HPDE6-E6E7 (cell line): ENCODE measurements around the gene HES5.

ENCODE experiments used
- DNase-seq: peaks from one replicate; pipeline ENCODE4 v3.0.0; 2011; ENCODE audit warnings: missing footprints; ENCODE audit errors: extremely low spot score

Gene HES5

DNA sequence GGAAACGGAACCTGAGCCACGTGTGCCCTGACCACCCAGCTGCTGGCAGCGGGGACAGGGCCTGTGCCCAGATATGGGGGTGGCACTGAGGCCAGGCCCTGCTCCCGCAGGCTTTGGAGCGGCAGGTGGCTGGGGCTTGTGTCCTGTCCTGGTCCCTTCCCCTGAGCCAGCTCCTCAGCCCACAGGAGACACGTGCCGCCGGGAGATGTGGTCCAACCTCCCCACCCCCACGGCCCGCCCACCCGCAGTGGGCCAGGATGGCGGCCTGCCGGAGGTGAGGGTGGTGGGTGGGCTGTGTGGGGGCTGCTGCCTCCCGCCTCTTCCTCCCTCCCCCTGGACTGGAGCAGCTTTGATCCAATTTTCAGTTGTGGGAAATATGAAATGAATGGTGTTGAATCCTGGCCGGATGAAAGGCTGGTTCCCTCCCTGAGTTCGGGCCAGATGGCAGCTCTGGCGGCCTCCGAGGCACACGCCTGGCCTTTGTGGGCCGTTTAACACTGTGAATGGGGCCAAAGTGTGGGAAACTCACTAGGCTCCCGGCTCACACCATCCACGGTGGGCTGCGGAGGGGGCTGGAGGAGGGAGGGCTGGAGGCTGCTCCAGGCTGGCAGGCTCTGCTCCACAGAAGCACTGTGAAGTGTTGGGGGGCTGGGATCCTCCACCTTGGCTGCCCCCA is 2.6 kb upstream of the HES5 start:
- no peak for DNase-seq

DNA sequence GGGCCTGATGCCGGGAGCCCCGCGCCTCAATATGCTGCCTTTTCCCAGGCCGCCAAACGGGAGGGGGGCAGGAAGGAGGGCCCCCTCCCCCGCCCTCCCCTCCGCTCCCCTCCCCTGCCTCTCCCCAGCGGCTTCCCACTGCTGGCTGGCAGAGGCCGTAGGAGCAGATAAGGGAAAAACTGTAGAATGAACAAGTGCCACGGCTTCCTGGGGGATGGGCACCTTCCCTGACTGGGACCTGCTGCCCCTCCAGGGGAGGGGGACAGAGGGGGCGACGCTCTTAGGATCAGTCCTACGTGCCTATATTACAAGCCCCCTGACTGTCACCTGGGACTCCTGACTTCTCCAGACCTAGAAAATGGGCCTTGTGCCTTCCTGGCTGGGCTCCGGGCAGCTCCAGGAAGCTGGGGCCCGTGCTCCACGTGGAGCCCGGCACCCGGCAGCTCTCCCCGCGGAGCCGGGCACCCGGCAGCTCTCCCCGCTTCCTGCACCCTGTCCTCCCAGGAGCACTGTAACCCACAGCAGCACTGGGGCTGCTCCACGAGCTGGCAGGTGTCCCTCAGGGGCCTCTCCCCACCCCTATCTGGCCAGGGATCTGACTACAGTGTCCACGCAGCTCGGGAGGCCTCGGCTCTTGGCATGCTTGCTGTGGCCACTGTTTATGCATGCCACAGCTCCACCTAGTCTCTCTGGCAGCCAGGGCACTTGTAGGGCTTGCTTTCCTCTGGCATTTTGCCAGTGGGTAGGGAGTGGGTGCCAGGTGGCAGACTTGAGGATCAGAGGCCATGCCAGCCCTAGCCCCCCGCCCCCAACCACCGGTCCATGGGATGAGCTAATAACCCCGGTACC is 674 bp upstream of the HES5 start:
- no peak for DNase-seq

DNA sequence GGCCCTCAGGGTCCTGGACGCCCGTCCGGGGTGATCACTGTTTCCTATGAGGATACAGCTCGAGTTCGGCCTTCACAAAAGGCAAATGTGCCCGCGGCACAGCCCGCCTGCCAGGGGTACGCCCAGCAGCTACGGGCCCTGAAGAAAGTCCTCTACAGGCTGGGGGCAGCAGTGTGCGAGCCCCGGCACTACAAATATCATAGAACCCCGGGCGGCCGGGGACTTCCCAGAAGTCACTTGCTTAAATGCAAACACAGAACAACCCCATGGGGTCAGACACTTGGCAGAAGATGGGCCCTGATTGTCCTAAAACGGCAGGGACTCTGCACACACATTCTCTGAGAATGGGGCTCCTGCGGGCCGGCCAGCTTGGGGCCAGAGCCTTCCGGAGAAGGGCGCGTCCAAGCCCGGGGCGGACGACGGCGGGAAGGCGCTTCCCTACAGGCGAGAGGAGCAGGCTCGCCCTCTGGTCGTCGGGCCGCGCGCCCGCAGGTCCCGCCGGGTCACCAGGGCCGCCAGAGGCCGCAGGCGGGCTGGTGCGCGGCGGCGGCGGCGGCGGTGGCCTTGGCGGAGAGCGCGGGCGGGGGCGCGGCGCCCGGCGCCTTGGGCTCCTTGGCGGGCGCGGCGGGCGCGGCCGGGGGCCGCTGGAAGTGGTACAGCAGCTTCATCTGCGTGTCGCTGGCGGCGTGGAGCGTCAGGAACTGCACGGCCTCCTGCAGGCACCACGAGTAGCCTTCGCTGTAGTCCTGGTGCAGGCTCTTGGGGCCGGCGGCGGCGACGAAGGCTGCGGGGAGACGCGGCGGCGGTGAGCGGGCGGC is 888 bp downstream of the HES5 start:
- DNase-seq, result no peak

DNA sequence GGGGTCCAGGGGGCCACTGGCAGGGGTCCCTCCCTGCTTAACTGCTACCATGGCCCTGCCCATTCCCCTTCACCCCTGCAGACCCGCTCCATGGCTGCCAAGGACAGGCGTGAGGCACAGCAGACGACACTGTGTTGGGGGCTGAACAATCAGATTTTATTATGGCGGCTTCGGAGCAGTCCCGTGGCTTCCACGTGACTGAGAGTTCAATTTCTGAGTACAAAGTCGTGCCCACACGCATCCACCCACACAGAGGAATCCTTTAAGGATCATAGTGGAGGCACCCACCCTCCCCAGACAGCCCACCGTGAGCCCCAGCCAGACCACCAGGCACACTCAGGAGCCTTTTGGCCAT is 1.5 kb downstream of the HES5 start:
- DNase-seq, result no peak

DNA sequence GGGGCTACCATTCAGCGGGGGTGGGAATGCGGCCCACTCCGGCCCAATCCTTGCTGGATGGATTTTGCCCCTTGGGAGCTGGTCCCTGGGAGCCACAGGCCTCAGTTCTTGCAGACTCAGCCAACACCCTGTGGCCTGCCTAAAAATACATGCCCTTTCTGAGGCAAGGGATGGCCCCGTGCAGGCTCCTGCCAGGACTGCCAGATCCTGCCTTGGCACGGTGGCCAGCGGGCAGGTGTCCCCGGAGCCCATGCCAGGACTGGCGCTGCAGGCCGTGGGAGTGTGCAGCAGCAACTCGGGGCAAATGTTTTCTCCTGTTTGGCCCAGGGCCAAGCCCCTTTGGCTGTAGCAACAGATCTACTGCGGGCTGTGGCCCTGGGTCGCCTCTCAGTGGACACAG is 2.0 kb downstream of the HES5 start:
- no peak for DNase-seq

DNA sequence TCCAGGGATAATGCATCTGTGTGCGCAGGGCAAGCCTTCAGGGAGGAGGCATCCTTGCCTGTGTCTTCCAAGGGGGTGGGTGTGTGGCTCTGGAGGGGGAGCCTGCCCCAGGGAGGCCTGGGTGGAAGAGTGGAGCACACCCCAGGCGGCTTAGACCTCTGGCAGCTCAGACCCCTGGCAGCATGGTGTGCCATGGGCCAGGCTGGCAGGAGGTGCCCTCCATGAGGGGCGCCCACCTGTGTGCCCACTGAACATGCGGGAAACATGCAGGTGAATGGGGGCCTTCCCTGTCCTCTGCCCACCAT is 2.6 kb downstream of the HES5 start:
- DNase-seq, result no peak

DNA sequence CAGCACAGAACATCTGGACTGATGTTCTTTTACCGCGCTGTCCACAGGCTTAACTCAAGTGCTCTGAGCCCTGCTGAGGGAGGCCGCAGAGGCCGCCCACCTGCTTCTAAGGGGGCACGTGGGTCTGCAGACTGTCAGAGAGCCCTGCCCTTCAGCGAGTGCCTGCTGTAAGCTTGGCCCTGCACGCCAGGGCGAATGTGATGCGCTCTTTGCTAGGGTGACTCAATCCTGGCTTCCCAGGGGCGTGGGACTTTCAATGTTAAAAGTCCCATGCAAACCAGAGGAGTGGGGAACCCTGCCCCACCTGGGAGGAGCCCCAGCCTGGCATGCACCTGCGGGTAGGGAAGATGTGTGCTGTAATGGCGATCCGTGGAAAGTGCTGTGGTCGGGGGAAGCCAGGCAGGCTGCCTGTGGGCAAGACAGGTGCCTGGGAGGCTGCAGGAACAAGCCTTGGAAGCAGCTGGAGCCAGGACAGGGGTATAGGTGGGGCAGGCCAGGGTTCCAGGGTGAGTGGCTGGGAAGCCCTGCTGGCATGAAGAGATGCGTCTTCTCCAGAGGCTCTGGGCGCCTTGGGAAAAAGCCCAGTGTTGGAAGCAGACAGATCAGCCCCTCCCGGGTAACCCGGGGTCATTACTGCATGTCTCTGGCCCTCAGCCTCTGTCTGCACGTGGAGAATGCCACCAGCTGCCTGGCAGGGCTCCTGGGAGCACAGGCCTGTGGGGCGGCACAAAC is 3.1 kb downstream of the HES5 start:
- DNase-seq, result no peak

DNA sequence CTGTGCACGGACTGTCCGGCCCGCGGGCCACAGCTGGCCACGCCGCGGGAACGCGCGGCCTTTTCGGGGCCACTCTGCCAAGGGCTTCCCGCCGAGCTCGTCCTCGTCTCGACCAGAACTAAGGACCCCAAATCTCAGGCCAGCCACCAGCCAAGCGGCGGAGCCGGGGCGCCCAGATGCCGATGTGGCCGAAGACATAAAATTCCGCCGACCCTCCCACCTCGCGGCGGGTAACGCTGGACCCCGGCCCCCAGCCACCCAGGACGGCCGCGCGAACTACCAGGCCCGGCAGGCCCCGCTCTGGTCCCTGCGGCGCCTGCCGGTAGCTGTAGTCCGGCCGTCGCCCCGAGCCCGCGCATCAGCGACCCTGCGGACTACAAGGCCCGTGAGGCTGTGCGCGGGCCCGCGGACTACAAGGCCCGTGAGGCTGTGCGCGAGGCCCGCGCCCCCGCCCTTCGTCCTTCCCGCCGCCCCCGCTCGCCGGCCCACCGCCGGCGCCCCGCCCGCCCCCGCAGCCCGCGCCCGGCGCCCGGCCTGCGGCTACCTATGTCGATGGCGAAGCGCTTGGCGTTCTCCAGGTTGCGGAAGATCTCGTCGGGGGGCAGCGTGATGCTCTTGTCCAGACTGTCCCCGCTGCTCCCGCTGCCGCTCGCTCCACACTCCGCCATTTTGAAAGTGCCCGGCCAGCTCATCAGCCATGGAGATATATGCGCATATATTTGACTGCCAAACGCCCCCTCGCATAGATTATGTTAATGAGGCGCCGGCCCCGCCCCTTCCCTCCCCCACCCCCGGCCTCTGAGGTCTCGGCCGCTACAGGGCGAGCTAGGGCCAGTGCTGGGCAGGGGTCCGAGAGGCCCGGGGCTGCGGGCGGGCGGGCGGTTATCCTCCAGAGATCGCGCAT is 3.9 kb downstream of the HES5 start, which contains the start of gene PANK4:
PANK4 (minus strand) TSS at position 677 of the 904 bp plus-strand sequence; CDS start at position 668, 9 bp downstream.
- DNase-seq, result peak; percentile 79

DNA sequence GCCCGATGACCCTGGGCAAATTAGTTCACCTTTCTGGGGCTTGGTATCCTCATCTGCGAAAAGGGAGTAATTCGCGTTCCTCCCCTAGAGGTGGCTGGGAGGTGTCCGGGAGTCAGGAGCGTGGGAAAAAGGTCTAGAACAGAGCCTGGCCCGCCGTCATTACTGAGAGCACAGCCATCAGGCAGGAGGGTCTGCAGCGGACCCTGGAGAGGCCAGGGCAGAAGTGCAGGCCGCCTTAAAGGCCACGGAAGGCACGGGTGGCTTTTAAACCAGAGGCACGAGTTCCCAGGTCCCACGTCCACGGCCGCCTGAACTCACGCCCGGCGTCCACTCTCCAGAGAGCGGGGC is 4.5 kb downstream of the HES5 start:
- no peak for DNase-seq

DNA sequence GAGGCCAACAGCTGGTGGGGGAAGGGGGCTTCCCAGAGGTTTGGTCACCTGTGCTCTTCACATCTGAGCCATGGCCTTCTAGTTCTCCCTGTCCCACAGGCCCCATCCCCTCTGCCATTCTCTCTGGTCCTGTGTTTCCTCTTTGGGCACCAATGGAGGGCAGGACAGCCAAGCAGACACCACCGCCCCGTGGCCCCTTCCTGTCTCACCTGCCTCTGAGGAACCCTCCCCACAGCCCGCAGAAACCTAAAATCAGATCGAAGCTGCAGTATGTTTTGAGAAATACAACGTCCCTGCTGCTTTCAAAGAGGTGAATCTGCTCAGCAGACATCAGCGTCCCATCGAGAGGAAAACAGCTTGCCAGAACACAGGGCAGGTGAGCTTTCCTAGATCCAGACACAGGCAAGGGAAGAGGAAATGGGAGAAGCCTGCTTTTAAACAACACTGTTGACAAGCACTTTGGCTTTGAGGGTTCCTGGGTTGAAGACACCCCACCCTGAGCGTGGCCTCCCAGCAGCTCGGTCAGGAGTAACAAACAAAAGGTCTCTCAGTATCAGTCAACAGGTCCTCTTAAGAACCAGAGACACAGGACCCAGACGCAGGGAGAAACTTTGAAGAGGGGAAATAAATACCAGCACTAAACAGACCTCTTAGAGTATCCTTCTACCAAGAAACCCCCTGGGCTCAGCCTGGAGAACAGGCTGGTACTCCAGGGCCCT is 6.0 kb downstream of the HES5 start:
- no peak for DNase-seq

DNA sequence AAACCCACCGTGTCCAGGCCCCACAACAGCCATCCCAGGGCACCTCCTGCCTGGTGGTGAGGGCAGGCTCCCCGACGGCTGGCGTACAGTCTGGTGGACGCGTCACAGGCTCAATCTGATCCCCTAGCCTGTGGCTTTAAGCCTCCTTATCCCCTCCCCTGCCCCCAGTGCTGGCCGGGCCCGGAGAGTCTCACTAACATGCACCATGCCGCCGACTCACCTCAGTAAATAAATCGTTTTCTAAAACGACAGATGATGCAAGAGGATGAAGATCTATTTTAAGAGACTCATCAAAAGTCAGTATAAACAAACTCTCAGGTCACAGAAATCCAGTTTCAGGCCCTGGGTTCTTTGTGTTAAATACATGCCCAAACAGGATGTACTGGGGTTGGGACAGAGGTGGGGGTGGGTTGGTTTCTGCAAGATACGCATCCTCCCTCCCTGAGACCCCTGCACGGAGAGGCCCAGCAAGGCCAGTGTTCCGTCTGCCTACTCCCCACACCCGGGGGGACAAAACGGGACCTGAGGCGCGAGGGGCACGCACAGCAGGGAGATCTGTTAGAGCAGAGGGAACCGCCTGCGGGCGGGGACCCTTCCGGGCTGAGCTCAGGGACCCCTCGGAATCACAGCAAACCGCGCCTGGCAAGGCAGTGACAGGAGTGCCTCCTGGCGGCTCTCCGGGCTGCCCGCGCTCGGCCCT is 6.7 kb downstream of the HES5 start:
- DNase-seq, result no peak

DNA sequence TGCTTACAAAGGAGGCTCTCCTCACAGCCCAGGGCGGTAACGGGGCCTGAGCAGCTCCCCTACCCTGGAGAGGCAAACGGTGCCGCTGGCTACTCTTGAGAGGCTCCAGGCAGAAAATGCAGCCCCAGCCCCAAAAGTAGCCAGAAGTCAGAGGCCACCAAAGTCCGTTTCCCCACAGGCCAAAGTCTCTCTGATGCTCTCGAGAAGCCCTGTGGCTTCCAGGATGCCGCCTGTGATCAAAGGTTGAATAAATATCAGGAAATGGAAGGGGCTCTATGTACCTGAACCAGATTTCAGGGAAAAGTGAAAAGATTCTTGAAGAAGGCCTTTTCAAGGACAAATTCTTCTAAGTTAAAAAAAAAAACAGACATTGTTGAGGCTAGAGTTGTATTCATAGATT is 7.8 kb downstream of the HES5 start:
- no peak for DNase-seq

DNA sequence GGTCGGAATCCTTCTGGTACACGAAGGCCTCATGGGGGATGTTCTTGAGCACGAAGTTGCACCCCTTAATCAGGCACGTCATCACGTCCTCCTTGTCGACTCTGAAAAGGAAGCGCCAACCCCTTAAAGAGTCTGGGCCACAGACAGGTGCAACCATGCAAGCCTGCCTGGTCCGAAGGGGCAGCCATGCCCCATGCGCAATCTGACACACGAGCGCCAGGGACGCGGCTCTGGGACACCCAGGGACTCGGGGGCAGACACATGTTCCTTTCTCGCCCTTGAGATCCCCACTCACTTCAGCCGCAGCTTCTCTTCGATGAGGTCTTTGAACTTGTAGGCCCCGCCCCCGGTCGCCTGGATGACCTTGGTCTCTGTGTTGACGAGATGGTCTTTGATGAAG is 9.3 kb downstream of the HES5 start:
- no peak for DNase-seq

DNA sequence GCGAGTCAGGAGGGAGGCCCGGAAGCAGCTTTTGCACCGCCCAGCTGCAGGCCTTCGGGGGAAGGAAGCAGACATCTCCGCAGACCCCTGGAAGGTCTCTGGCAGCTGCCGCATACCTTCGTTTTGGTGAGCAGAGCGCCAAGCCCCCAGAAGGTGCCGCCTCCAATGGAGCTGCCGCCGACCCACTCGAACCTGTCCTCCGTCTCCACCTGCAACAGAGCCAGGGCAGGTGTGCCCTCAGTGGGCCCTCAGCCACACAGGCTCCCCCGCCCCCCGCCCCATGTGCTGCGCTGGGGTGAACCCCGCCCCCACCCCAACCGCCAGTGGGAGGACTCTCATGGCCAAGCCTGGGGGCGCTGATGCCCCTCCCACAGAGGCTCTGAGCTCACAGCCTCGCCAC is 9.9 kb downstream of the HES5 start:
- DNase-seq, result no peak

DNA sequence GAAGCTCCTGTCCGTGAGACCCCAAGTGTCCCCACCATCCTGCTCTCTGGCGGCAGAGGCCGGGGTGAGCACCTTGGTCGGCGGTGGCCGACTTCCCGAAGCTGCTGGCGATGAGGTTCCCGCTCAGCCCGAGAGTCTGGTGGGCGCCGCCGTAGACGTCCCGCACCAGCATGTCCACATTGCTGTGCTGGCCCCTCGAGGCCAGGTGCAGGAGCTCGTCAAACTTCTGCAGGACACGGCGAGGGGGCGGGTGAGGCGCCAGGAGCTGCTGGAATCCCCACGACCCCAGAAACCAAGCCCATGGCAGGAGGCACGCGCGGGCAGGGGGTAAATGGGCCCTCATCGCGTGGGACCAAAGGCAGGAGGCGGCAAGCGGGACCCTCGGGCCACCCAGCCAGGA is 10.3 kb downstream of the HES5 start:
- no peak for DNase-seq

DNA sequence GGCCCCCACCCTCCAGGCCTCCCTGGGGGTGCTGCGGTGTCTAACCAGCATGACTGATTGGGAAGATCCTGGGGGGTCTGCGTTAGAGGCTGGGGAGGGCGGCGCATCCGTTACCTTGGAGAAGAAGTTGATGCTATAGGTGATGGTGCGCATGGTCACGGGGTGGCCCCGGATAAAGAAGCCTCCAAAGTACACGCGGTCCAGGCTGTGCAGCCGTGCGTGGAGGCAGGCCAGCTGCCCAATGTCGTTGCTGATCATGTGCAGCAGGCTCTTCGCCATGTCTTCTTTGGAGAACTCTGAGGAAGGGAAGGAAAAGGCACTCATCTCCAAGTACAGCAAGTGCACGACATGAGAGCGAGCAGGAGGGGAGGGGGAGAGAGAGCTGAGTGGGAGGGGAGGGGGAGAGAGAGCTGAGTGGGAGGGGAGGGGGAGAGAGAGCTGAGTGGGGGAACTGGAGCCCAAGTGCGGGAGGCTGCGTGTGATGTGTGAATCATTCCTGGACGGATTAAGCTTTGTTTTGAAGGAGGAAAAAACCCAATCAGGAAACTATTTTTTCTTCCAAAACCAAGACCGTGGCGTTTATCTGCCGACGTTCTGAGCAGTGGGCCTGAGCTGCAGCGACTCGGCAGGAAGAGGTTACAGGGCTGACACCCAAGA is 10.9 kb downstream of the HES5 start:
- no peak for DNase-seq

DNA sequence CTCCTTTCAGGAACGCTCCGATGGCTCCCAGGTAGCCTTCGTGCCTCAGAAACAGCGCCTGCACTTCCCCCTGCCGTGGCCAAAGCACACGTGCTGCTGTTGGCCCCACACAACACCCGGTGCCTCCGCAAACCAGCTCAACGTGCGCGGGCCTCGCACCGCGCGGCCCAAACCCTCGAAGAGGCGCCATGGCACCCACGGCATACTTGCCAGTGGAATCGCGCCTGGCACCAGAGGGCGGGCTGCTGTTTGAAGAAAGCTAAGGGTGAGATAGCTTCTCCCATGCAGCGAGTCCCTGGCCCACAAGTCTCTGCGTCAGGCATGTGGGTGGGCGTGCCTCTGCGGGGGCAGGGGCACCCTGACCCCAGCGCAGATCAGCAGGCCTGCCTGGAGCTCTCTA is 11.5 kb downstream of the HES5 start:
- no peak for DNase-seq

DNA sequence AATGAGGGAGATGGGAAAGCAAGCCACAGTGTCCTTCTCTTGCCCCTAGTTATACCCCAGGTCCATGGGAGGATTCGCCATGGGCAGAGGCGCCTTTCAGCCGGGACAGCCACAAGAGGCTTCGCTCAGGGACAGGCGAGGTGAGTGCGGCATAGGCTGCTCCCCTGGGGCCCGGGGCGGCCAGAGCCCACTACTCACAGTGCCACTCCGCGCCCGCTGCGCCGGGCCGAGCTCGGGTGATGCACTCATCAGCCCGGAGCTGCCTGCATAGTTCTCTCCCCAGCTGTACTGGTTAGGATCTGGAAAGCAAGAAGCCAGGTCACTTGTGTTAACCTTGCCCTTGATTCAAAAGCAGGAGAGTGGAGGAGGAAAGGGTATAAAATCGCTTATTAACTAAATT is 12.1 kb downstream of the HES5 start:
- no peak for DNase-seq

DNA sequence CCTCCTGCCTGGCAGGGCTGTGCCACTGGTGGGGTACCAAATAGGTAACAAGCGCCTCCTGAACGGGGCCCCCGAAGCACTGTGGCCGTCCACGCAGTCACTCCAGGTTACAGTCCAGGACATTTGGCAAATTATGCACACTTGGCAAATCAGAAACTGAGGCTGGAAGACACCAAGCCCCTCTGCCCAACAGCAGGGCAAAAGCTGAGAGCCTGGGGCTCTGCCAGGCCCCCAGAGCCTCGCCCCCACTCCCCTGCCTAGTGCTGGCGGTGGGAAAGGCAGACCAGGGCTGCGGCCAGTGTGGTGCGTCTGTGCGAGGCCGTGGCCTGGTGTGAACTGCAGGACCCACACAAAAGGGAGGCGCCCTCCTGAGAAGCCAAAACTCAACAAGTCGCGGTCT is 13.1 kb downstream of the HES5 start:
- DNase-seq, result no peak
